Measurements from ENCODE around the gene MMP26. TPM values are rescaled to one million over a fixed set of nuclear protein-coding genes. Genes with fewer than 3 reads are reported as not detected.
"Not testable (repeated sequence)": the region's sequence is repeated elsewhere in the genome, so short reads cannot be mapped to it uniquely, and the experiment has no call there.

Gene MMP26
- total RNA-seq, 1 donor from 2014 or later, result not detected

GRCh38 chr11:4700436-4700820 lies 4.2 kb upstream of the MMP26 start:
- Histone ChIP-seq H3K27me3 (no peaks in the 10 kb centered on the region), H3K27ac (no peak overlapping the region), H3K4me3 (no peak overlapping the region), H3K36me3 (no peaks in the 10 kb centered on the region), H3K4me1 (no peaks in the 10 kb centered on the region), H3K9me3 (no peaks in the 10 kb centered on the region)
- no peak for TF ChIP-seq CTCF (IDR thresholded peaks at IDR 0.05)
- intact Hi-C loops (cut with DNase I), result no loop called here
- ATAC-seq, result no peak
- DNase-seq, result no peak

GRCh38 chr11:4704790-4705334 lies 278 bp downstream of the MMP26 start:
- no peaks in the 10 kb centered on the region for H3K4me1 ChIP-seq
- H3K27me3 ChIP-seq, result no peaks in the 10 kb centered on the region
- no peak for DNase-seq
- H3K9me3 ChIP-seq, result no peaks in the 10 kb centered on the region
- no peaks in the 10 kb centered on the region for H3K36me3 ChIP-seq
- TF ChIP-seq CTCF (IDR thresholded peaks at IDR 0.05), result no peak
- intact Hi-C loops (cut with DNase I), result no loop called here
- no peak overlapping the region for H3K4me3 ChIP-seq
- ATAC-seq, result no peak
- H3K27ac ChIP-seq, result no peak overlapping the region

- intact Hi-C loops (cut with DNase I), result no loop called here
- no peak for TF ChIP-seq CTCF (IDR thresholded peaks at IDR 0.05)
- Histone ChIP-seq H3K36me3 (no peaks in the 10 kb centered on the region), H3K4me3 (no peak overlapping the region), H3K4me1 (no peaks in the 10 kb centered on the region), H3K27me3 (no peaks in the 10 kb centered on the region), H3K9me3 (no peaks in the 10 kb centered on the region), H3K27ac (no peak overlapping the region)
- DNase-seq (no peak), ATAC-seq (no peak)
Observed at GRCh38 chr11:4713241-4713640, 8.7 kb downstream of the MMP26 start.

- ATAC-seq, result no peak
- no peak overlapping the region for H3K4me3 ChIP-seq
- no peak for DNase-seq
- H3K9me3 ChIP-seq, result no peaks in the 10 kb centered on the region
- H3K4me1 ChIP-seq, result no peaks in the 10 kb centered on the region
- H3K27me3 ChIP-seq, result no peaks in the 10 kb centered on the region
- TF ChIP-seq CTCF (IDR thresholded peaks at IDR 0.05), result no peak
- intact Hi-C loops (cut with DNase I), result no loop called here
- no peaks in the 10 kb centered on the region for H3K36me3 ChIP-seq
- H3K27ac ChIP-seq, result no peak overlapping the region
Observed at GRCh38 chr11:4714300-4714699, 9.7 kb downstream of the MMP26 start.

GRCh38 chr11:4722616-4723534 lies 18.3 kb downstream of the MMP26 start:
- H3K4me1 ChIP-seq; H3K27ac ChIP-seq; DNase-seq; H3K9me3 ChIP-seq; H3K4me3 ChIP-seq; H3K36me3 ChIP-seq; ATAC-seq; H3K27me3 ChIP-seq; intact Hi-C loops (cut with DNase I): not testable (repeated sequence)

- no peaks in the 10 kb centered on the region for H3K4me1 ChIP-seq
- no peak for TF ChIP-seq CTCF (IDR thresholded peaks at IDR 0.05)
- no peaks in the 10 kb centered on the region for H3K9me3 ChIP-seq
- ATAC-seq, result no peak
- intact Hi-C loops (cut with DNase I), result no loop called here
- H3K4me3 ChIP-seq, result no peak overlapping the region
- H3K27ac ChIP-seq, result no peak overlapping the region
- no peaks in the 10 kb centered on the region for H3K27me3 ChIP-seq
- no peaks in the 10 kb centered on the region for H3K36me3 ChIP-seq
- no peak for DNase-seq
Observed at GRCh38 chr11:4727171-4727570, 22.6 kb downstream of the MMP26 start.

All from upper lobe of right lung (tissue), 1 donor.